GM12878 (cell line): ENCODE results near the gene SMAD4. TPM values are rescaled to one million over a fixed set of nuclear protein-coding genes. Genes with fewer than 3 reads are reported as not detected.

ENCODE experiments used
- ATAC-seq: fragments of 200-7000 bp; cut with Tn5 transposase; 3 replicates; pipeline ENCODE4 v1.9.1; 2020; ENCODE audit warnings: mild to moderate bottlenecking, moderate library complexity
- BruUV-seq: library from RNA; stranded (reverse); fragments of 400-500 nt; replicated peaks from 2 replicates; lab custom pipeline; 2021; lab: Mats Ljungman, UMichigan
- CTCF ChIA-PET: fragments of 300-600 bp; sonication (Branson Sonifier 250); formaldehyde crosslinking; extraction: SDS; loops from one replicate; lab custom pipeline; 2021; ENCODE audit warnings: inconsistent platforms; lab: Yijun Ruan, JAX
- POLR2A ChIA-PET: fragments of 350-600 bp; formaldehyde crosslinking; extraction: SDS; loops from one replicate; lab custom pipeline; 2021; ENCODE audit warnings: inconsistent platforms; lab: Charles Lee
- RAD21 ChIA-PET: fragments of 300-600 bp; sonication (Branson Sonifier 250); formaldehyde crosslinking; loops from one replicate; lab custom pipeline; 2023; ENCODE audit warnings: antibody characterized with exemption; ENCODE audit not compliant: unreplicated experiment; lab: Charles Lee
- SMC1A ChIA-PET: fragments of 300-600 bp; sonication (Branson Sonifier 250); formaldehyde crosslinking; loops from one replicate; lab custom pipeline; 2023; ENCODE audit not compliant: unreplicated experiment, uncharacterized antibody; lab: Charles Lee
- DNase-seq: peaks from one replicate; pipeline ENCODE4 v3.0.0-alpha.2; 2011; ENCODE audit warnings: low read depth, low spot score
- FAIRE-seq: peaks from 3 replicates; lab custom pipeline; 2011; peaks lifted over from hg19 to GRCh38; lab: Jason Lieb, UNC
- H2AFZ ChIP-seq: 2 replicates; pipeline ENCODE4 v1.6.0; 2011; ENCODE audit warnings: low read depth, low read length, control low read depth; ENCODE audit not compliant: control insufficient read depth
- H3K27ac ChIP-seq: 2 replicates; pipeline ENCODE4 v1.5.1; 2011; ENCODE audit warnings: control low read depth; ENCODE audit not compliant: control insufficient read depth, insufficient read depth
- H3K27me3 ChIP-seq, 2 experiments: replicated peaks in 1 of 2; 2 replicates each; pipeline versions ENCODE4 v1.6.0 to v1.6.1; 2011; ENCODE audit warnings: low read length in 1 of 2; ENCODE audit not compliant: control insufficient read depth in 2 of 2, insufficient read depth in 2 of 2
- H3K36me3 ChIP-seq, 2 experiments: 2 replicates each; pipeline ENCODE4 v1.5.1; 2011; ENCODE audit warnings: low read length in 1 of 2; ENCODE audit not compliant: control insufficient read depth in 2 of 2, insufficient read depth in 2 of 2
- H3K4me1 ChIP-seq: 2 replicates; pipeline ENCODE4 v1.6.1; 2011; ENCODE audit warnings: mild to moderate bottlenecking, low read length, moderate library complexity, mixed read lengths; ENCODE audit not compliant: control insufficient read depth, insufficient read depth
- H3K4me2 ChIP-seq: 2 replicates; pipeline ENCODE4 v1.6.0; 2011; ENCODE audit warnings: control low read depth; ENCODE audit not compliant: control insufficient read depth, insufficient read depth
- H3K4me3 ChIP-seq: fragments of 200-600 bp; sonication (generic); 2 replicates; pipeline ENCODE4 v1.5.1; 2016
- H3K79me2 ChIP-seq: 2 replicates; pipeline ENCODE4 v1.6.0; 2011; ENCODE audit warnings: low read length; ENCODE audit not compliant: control insufficient read depth, insufficient read depth
- H3K9ac ChIP-seq: 2 replicates; pipeline ENCODE4 v1.8.0; 2011; ENCODE audit warnings: low read length, control low read depth, mixed read lengths; ENCODE audit not compliant: control insufficient read depth, insufficient read depth
- H3K9me3 ChIP-seq: replicated peaks from 3 replicates; pipeline ENCODE4 v1.5.1; 2011; ENCODE audit warnings: mild to moderate bottlenecking, low read length; ENCODE audit not compliant: control insufficient read depth, insufficient read depth
- H4K20me1 ChIP-seq: 2 replicates; pipeline ENCODE4 v1.6.0; 2011; ENCODE audit not compliant: control insufficient read depth, insufficient read depth
- BMI1 ChIP-seq: fragments of 450-650 bp; IDR thresholded peaks from 2 replicates; pipeline ENCODE4 v1.6.1; 2016; ENCODE audit warnings: mild to moderate bottlenecking, moderate library complexity, borderline replicate concordance
- PAX5 ChIP-seq: IDR thresholded peaks from 2 replicates; pipeline ENCODE4 v1.6.1; 2011; ENCODE audit warnings: low read depth, low read length, borderline replicate concordance
- RELA ChIP-seq: fragments of 450-650 bp; IDR thresholded peaks from 2 replicates; pipeline ENCODE4 v1.8.0; 2014; ENCODE audit warnings: borderline replicate concordance; ENCODE audit not compliant: partially characterized antibody
- USF2 ChIP-seq: IDR thresholded peaks from 2 replicates; pipeline ENCODE4 v1.6.1; 2011; ENCODE audit warnings: low read depth, low read length, improper control_type of control experiment, borderline replicate concordance
- YBX1 ChIP-seq: fragments of 450-650 bp; IDR thresholded peaks from 2 replicates; pipeline ENCODE4 v1.6.1; 2016; ENCODE audit warnings: antibody characterized with exemption
- ZNF622 ChIP-seq: fragments of 450-650 bp; IDR thresholded peaks from 2 replicates; pipeline ENCODE4 v1.6.1; 2017; ENCODE audit warnings: mild to moderate bottlenecking, inconsistent platforms
- WGBS: methylation state at CpG from one replicate; pipeline ENCODE4 v1.1.6; 2016; ENCODE audit warnings: low lambda C conversion rate; ENCODE audit not compliant: insufficient replicate concordance, insufficient coverage; ENCODE audit errors: missing lambda C conversion rate; 5-methylcytosine and 5-hydroxymethylcytosine counted together
- in situ Hi-C: fragments of 300-500 bp; cut with MboI; formaldehyde crosslinking; loops from 9 replicates; pipeline ENCODE4 v1.14.3; 2018; ENCODE audit warnings: mixed read lengths
- intact Hi-C: fragments of 100-400 bp; cut with micrococcal nuclease; formaldehyde crosslinking; loops from one replicate; pipeline ENCODE4 v1.14.2; 2022; ENCODE audit not compliant: unreplicated experiment
- polyA plus RNA-seq, 11 experiments: library from polyadenylated mRNA; depleted of rRNA in 4 of 11; unstranded in 6 of 11; stranded (reverse) in 5 of 11; fragments of >200 nt; fragmentation: Nextera tagmentation in 4 of 11; fragmentation: Illumina TruSeq in 1 of 11; extraction: Ambion mirVana in 4 of 11; extraction: Trizol in 1 of 11; gene quantifications; 1 replicate in 1 of 11; 2 replicates in 10 of 11; pipeline versions ENCODE4 v1.2.1 to v1.2.3, GENCODE V29; 2011 to 2016; ENCODE audit warnings: inconsistent platforms in 2 of 11, missing spikeins in 2 of 11, low read depth in 1 of 11
- total RNA-seq, 4 experiments: library from RNA; depleted of rRNA in 3 of 4; stranded (reverse); fragments of >200 nt in 3 of 4; fragmentation: Illumina TruSeq in 1 of 4; extraction: Trizol in 1 of 4; gene quantifications; 2 replicates each; pipeline versions ENCODE4 v1.2.1 to v1.2.3, GENCODE V29; 2013 to 2021
- TF ChIP-seq, protein P1 (sequence below): fragments of 450-650 bp; formaldehyde crosslinking; IDR thresholded peaks from 2 replicates; pipeline ENCODE4 v1.4.0; 2020; ENCODE audit warnings: mild to moderate bottlenecking, moderate library complexity
- TF ChIP-seq, protein P2 (sequence below): fragments of 450-650 bp; IDR thresholded peaks from 2 replicates; pipeline ENCODE4 v1.6.1; 2017; ENCODE audit warnings: low read depth, mild to moderate bottlenecking, moderate library complexity
- TF ChIP-seq, protein P3 (sequence below): fragments of 450-650 bp; IDR thresholded peaks from 2 replicates; pipeline ENCODE4 v1.6.1; 2017; ENCODE audit warnings: mild to moderate bottlenecking

SMAD4 gene
- total and polyA plus RNA-seq, 10 of the 15 experiments (the other 5 are each of a cell fraction or from before 2014, with no cell fraction given), result 9.6 to 99.9 (median 37.5) TPM

GRCh38 chr18:51128533-51128932 is 98.5 kb downstream of the SMAD4 start:
- FAIRE-seq (no peak), DNase-seq (no peak), ATAC-seq (no peak)
- 98% methylated on average over 4 of the region's 4 CpGs for WGBS
- intact Hi-C loops (no loop called here), in situ Hi-C loops (no loop called here)
- H3K4me3 ChIP-seq, result no peak overlapping the region
- no peak overlapping the region for H3K4me2 ChIP-seq
- H3K27me3 ChIP-seq, result no peaks in the 10 kb centered on the region
- no peaks in the 10 kb centered on the region for H3K9me3 ChIP-seq
- POLR2A ChIA-PET, result no interaction called here
- RAD21 ChIA-PET, result no interaction called here
- no peak overlapping the region for H3K9ac ChIP-seq
- no peaks in the 10 kb centered on the region for H3K4me1 ChIP-seq
- no peaks in the 10 kb centered on the region for H3K36me3 ChIP-seq
- CTCF ChIA-PET, result no interaction called here
- BruUV-seq, result no TSS peak
- no peaks in the 10 kb centered on the region for H3K79me2 ChIP-seq
- SMC1A ChIA-PET, result interaction anchor here (0.7 kb wide), 1 partner anchor 78 kb away, joined by 4 read pairs; no protein-coding TSS in a partner anchor
- TF ChIP-seq RELA (no peak), BMI1 (no peak), YBX1 (no peak), ZNF622 (no peak), USF2 (no peak), PAX5 (no peak)
- TF ChIP-seq, protein P1, sequence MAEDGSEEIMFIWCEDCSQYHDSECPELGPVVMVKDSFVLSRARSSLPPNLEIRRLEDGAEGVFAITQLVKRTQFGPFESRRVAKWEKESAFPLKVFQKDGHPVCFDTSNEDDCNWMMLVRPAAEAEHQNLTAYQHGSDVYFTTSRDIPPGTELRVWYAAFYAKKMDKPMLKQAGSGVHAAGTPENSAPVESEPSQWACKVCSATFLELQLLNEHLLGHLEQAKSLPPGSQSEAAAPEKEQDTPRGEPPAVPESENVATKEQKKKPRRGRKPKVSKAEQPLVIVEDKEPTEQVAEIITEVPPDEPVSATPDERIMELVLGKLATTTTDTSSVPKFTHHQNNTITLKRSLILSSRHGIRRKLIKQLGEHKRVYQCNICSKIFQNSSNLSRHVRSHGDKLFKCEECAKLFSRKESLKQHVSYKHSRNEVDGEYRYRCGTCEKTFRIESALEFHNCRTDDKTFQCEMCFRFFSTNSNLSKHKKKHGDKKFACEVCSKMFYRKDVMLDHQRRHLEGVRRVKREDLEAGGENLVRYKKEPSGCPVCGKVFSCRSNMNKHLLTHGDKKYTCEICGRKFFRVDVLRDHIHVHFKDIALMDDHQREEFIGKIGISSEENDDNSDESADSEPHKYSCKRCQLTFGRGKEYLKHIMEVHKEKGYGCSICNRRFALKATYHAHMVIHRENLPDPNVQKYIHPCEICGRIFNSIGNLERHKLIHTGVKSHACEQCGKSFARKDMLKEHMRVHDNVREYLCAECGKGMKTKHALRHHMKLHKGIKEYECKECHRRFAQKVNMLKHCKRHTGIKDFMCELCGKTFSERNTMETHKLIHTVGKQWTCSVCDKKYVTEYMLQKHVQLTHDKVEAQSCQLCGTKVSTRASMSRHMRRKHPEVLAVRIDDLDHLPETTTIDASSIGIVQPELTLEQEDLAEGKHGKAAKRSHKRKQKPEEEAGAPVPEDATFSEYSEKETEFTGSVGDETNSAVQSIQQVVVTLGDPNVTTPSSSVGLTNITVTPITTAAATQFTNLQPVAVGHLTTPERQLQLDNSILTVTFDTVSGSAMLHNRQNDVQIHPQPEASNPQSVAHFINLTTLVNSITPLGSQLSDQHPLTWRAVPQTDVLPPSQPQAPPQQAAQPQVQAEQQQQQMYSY (CRISPR knock-in tag), result no peak
- TF ChIP-seq, protein P2, sequence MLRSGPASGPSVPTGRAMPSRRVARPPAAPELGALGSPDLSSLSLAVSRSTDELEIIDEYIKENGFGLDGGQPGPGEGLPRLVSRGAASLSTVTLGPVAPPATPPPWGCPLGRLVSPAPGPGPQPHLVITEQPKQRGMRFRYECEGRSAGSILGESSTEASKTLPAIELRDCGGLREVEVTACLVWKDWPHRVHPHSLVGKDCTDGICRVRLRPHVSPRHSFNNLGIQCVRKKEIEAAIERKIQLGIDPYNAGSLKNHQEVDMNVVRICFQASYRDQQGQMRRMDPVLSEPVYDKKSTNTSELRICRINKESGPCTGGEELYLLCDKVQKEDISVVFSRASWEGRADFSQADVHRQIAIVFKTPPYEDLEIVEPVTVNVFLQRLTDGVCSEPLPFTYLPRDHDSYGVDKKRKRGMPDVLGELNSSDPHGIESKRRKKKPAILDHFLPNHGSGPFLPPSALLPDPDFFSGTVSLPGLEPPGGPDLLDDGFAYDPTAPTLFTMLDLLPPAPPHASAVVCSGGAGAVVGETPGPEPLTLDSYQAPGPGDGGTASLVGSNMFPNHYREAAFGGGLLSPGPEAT, result no peak
- TF ChIP-seq, protein P3, sequence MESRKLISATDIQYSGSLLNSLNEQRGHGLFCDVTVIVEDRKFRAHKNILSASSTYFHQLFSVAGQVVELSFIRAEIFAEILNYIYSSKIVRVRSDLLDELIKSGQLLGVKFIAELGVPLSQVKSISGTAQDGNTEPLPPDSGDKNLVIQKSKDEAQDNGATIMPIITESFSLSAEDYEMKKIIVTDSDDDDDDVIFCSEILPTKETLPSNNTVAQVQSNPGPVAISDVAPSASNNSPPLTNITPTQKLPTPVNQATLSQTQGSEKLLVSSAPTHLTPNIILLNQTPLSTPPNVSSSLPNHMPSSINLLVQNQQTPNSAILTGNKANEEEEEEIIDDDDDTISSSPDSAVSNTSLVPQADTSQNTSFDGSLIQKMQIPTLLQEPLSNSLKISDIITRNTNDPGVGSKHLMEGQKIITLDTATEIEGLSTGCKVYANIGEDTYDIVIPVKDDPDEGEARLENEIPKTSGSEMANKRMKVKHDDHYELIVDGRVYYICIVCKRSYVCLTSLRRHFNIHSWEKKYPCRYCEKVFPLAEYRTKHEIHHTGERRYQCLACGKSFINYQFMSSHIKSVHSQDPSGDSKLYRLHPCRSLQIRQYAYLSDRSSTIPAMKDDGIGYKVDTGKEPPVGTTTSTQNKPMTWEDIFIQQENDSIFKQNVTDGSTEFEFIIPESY, result no peak
- no peaks in the 10 kb centered on the region for H4K20me1 ChIP-seq
- no peak overlapping the region for H2AFZ ChIP-seq
- H3K27ac ChIP-seq, result no peak overlapping the region
